ENCODE measurements around the gene HTT.

The HTT gene

GRCh38 chr4:3174371-3175338, 100.2 kb downstream of the HTT start:
- DNase-seq (ENCODE audit: low read depth): no peak

GRCh38 chr4:3176367-3177229, 102.1 kb downstream of the HTT start:
- no peak for DNase-seq (ENCODE audit: low read depth)

- no peak for DNase-seq (ENCODE audit: low read depth)
These were observed 102.9 kb downstream of the HTT start for GRCh38 chr4:3177426-3177825.

- DNase-seq (ENCODE audit: low read depth): no peak
These were observed 103.4 kb downstream of the HTT start for GRCh38 chr4:3177905-3178304.

GRCh38 chr4:3178351-3178750, 103.9 kb downstream of the HTT start:
- no peak for DNase-seq (ENCODE audit: low read depth)

GRCh38 chr4:3179126-3179706, 104.7 kb downstream of the HTT start:
- no peak for DNase-seq (ENCODE audit: low read depth)

- DNase-seq (ENCODE audit: low read depth): no peak
These were observed 108.5 kb downstream of the HTT start for GRCh38 chr4:3183008-3183407.

GRCh38 chr4:3184725-3185124, 110.2 kb downstream of the HTT start:
- DNase-seq (ENCODE audit: low read depth): no peak

- DNase-seq (ENCODE audit: low read depth): no peak
These were observed 112.1 kb downstream of the HTT start for GRCh38 chr4:3186609-3187008.

GRCh38 chr4:3188118-3188517, 113.6 kb downstream of the HTT start:
- DNase-seq (ENCODE audit: low read depth): no peak

GRCh38 chr4:3189459-3189858, 115.0 kb downstream of the HTT start:
- no peak for DNase-seq (ENCODE audit: low read depth)

GRCh38 chr4:3190549-3190948, 116.1 kb downstream of the HTT start:
- no peak for DNase-seq (ENCODE audit: low read depth)

GRCh38 chr4:3192188-3192587, 117.7 kb downstream of the HTT start:
- DNase-seq (ENCODE audit: low read depth): no peak

GRCh38 chr4:3192827-3193226, 118.3 kb downstream of the HTT start:
- no peak for DNase-seq (ENCODE audit: low read depth)

- no peak for DNase-seq (ENCODE audit: low read depth)
These were observed 119.2 kb downstream of the HTT start for GRCh38 chr4:3193531-3194203.

GRCh38 chr4:3196670-3197359, 122.3 kb downstream of the HTT start:
- no peak for DNase-seq (ENCODE audit: low read depth)

GRCh38 chr4:3197366-3198105, 123.1 kb downstream of the HTT start:
- no peak for DNase-seq (ENCODE audit: low read depth)

GRCh38 chr4:3198906-3199305, 124.4 kb downstream of the HTT start:
- no peak for DNase-seq (ENCODE audit: low read depth)

GRCh38 chr4:3199653-3200422, 125.4 kb downstream of the HTT start:
- DNase-seq (ENCODE audit: low read depth): no peak

Data from stimulated activated CD8-positive, alpha-beta memory T cell treated with anti-CD3 and anti-CD28 coated beads, Interleukin-15, amount 100 ng/mL, for 24 hours (primary cell).